GM04504 (cell line): ENCODE results near the gene QPCT.
"Not testable (repeated sequence)": the region's sequence is repeated elsewhere in the genome, so short reads cannot be mapped to it uniquely, and the experiment has no call there.

ENCODE experiments used
- DNase-seq: peaks from one replicate; pipeline ENCODE4 v3.0.0-alpha.2; 2012; ENCODE audit warnings: low read depth

The QPCT gene

GRCh38 chr2:37344453-37345361, at the start of gene QPCT:
Gene QPCT, plus strand, starts transcription at chr2:37344630. Its CDS starts 102 bp downstream, at chr2:37344732.
- DNase-seq: peak; percentile 25

- DNase-seq: not testable (repeated sequence)
Observed at GRCh38 chr2:37294858-37295257, 49.6 kb upstream of the QPCT start.

GRCh38 chr2:37295469-37296073, 48.9 kb upstream of the QPCT start:
- no peak for DNase-seq

GRCh38 chr2:37297632-37298031, 46.8 kb upstream of the QPCT start:
- no peak for DNase-seq

- no peak for DNase-seq
Observed at GRCh38 chr2:37300146-37300545, 44.3 kb upstream of the QPCT start.

GRCh38 chr2:37300578-37300977, 43.9 kb upstream of the QPCT start:
- DNase-seq: no peak

- DNase-seq: no peak
Observed at GRCh38 chr2:37301408-37301807, 43.0 kb upstream of the QPCT start.

GRCh38 chr2:37302701-37303252, 41.7 kb upstream of the QPCT start:
- no peak for DNase-seq

GRCh38 chr2:37306024-37306423, 38.4 kb upstream of the QPCT start:
- DNase-seq: no peak

GRCh38 chr2:37307500-37307899, 36.9 kb upstream of the QPCT start:
- DNase-seq: no peak

GRCh38 chr2:37315364-37315763, 29.1 kb upstream of the QPCT start:
- DNase-seq: no peak

GRCh38 chr2:37316181-37316580, 28.2 kb upstream of the QPCT start:
- DNase-seq: no peak

GRCh38 chr2:37317746-37318145, 26.7 kb upstream of the QPCT start:
- no peak for DNase-seq

GRCh38 chr2:37318401-37318800, 26.0 kb upstream of the QPCT start:
- DNase-seq: no peak

- no peak for DNase-seq
Observed at GRCh38 chr2:37319754-37320609, 24.4 kb upstream of the QPCT start.

- no peak for DNase-seq
Observed at GRCh38 chr2:37321029-37321682, 23.3 kb upstream of the QPCT start.

GRCh38 chr2:37322368-37322767, 22.1 kb upstream of the QPCT start:
- no peak for DNase-seq

- DNase-seq: no peak
Observed at GRCh38 chr2:37323176-37323780, 21.2 kb upstream of the QPCT start.

GRCh38 chr2:37323781-37324535, 20.5 kb upstream of the QPCT start:
- no peak for DNase-seq

GRCh38 chr2:37324536-37324785, 20.0 kb upstream of the QPCT start:
- DNase-seq: no peak
